ENCODE data around the gene CD47.

Gene CD47

DNA sequence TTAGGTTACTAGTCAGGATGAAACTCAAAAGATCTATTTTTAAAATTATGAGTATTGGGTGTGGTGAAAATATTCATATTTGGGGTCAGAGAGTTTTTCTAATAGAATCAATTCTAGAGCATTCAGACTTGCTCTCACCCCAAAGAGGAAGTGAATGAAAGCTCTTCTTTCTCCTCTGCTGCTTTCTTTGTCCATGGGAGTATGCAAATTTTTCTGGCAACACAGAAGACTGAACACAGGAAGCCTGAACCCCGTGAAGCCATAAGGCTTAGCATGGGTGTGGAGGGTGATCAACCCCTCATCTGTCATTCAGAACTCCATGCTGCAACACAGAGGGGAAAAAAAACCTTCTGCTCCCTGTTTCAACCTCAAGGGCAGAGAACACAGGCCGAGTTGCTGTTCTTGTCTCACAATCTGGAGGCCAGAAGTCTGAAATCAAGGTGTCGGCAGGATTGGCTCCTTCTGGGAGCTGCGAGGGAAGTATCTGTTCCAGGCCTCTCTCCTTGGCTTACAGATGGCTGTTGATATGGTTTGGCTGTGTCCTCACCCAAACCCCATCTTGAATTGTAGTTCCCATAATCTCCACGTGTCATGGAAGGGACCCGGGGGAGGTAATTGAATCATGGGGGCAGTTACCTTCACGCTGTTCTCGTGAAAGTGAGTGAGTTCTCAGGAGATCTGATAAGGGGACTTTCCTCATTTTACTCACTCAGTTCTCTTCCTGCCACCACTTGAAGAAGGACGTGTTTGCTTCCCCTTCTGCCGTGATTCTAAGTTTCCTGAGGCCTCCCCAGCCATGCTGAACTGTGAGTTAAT is 33.7 kb upstream of the CD47 start:
- Mint-ChIP-seq H3K27ac (peak overlapping the region; percentile 100), H3K9me3 (ENCODE audit: low read depth) (peaks cover 7% of the 10 kb centered on the region), H3K27me3 (no peaks in the 10 kb centered on the region), H3K4me3 (peak overlapping the region; percentile 96), H3K4me1 (ENCODE audit: low read depth) (peaks cover 72% of the 10 kb centered on the region), H3K36me3 (peaks cover 26% of the 10 kb centered on the region)

DNA sequence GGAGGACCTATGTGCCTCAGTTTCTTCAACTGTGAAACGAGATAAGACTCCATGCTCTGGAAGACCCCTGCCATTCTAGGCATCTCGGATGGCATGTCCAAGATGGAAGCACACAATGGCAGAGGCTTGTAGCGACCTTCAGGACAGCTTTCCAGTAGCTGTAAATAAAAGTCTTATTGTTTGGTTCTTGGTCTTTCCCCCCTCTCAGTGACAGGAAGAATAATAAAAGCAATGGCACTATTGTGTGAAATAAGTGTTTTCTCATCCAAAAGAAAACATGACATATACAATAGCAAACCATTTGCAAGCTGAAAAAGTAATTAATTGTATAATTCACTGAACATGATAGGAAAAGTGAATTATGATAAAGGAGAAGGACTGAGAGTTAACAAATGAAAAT is 32.5 kb upstream of the CD47 start:
- H3K27ac Mint-ChIP-seq = peak overlapping the region; percentile 100
- peak overlapping the region; percentile 96 for H3K4me3 Mint-ChIP-seq
- no peaks in the 10 kb centered on the region for H3K27me3 Mint-ChIP-seq
- peaks cover 13% of the 10 kb centered on the region for H3K36me3 Mint-ChIP-seq
- peaks cover 3% of the 10 kb centered on the region for H3K9me3 Mint-ChIP-seq (ENCODE audit: low read depth)
- peaks cover 72% of the 10 kb centered on the region for H3K4me1 Mint-ChIP-seq (ENCODE audit: low read depth)

DNA sequence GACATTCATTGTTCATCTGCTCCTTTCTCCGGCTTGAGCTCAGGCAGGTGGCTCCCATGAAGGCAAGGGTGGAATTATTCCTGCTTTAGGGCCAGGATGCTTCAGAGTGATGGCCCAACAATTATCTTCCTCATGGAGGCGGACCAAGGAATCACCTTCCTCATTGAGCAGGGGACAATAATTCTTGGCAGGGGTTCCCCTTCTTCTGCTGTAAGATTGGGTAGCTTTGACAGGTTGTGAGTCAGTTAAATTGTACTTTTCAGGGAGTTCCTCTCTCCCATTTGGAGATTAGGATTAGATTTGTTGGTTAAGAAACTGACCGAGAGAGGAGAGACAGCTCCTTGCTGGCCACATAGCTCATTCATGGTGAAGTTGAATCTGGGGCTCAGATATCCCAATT is 31.4 kb upstream of the CD47 start:
- Mint-ChIP-seq H3K36me3 (peaks cover 6% of the 10 kb centered on the region), H3K27me3 (no peaks in the 10 kb centered on the region), H3K9me3 (ENCODE audit: low read depth) (no peaks in the 10 kb centered on the region), H3K27ac (peak overlapping the region; percentile 100), H3K4me1 (ENCODE audit: low read depth) (peaks cover 73% of the 10 kb centered on the region), H3K4me3 (no peak overlapping the region)

DNA sequence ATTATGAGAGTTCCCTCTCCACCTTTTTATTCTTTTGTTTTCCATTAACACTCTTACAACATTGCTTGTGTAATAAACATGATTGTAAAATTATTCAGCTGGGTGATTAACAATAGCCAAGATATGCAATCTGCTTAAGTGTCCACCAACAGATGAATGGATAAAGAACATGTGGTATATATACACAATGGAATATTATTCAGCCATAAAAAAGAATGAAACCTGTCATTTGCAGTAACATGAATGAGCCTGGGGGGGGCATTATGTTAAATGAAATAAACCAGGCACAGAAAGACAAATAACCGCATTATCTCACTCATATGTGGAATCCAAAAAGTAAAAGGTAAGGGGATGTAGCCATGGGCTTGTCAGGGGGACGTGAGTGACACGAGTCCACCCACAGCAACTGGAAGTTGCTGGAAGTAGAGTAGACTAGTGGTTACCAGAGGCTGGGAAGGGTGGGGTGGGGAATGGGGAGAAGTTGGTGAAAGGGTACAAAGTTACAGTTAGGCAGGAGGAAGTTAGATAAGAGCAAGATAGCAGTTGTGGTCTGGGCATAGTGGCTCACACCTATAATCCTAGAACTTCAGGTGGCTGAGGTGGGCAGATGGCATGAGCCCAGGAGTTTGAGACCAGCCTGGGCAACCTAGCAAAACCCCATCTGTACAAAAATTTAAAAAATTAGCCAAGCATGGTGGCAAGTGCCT is 28.7 kb upstream of the CD47 start:
- Mint-ChIP-seq H3K9me3 (ENCODE audit: low read depth) (no peaks in the 10 kb centered on the region), H3K27me3 (no peaks in the 10 kb centered on the region), H3K4me1 (ENCODE audit: low read depth) (peaks cover 64% of the 10 kb centered on the region), H3K4me3 (no peak overlapping the region), H3K36me3 (no peaks in the 10 kb centered on the region), H3K27ac (peak overlapping the region; percentile 82)

DNA sequence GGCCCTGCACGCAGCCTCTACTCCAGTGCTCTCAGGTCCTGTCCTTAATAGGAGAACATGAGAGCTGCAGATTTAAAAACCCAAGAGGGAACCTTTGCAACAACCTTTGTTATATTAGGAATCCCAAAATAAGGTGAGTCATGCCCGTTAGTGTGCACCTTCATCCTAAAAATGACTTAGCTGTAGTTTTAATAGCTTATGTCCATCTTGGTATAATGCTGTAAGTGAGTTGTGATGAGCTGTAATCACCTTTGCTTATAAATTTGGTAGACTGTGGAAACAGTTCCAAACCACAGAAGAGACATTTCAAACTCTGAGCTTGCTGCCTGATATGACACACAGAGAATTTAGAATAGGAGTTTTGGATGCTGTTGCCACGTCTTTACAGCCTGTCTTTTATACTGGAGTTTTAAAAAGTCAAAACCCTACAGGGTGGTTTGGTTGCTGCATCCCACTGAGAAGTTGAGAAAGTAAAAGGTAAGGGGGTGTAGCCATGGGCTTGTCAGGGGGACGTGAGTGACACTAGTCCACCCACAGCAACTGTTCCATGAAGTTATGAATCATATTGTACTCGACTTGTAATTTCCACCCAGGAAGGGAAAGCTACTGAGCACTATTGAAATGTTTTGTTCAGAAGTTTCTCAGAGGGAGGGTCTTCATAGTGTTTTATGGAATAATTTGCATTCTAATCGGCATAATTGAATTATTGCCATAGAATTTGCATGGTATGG is 27.4 kb upstream of the CD47 start:
- no peaks in the 10 kb centered on the region for H3K36me3 Mint-ChIP-seq
- no peaks in the 10 kb centered on the region for H3K9me3 Mint-ChIP-seq (ENCODE audit: low read depth)
- no peaks in the 10 kb centered on the region for H3K27me3 Mint-ChIP-seq
- peak overlapping the region; percentile 82 for H3K27ac Mint-ChIP-seq
- peaks cover 51% of the 10 kb centered on the region for H3K4me1 Mint-ChIP-seq (ENCODE audit: low read depth)
- H3K4me3 Mint-ChIP-seq = peak overlapping the region; percentile 51

DNA sequence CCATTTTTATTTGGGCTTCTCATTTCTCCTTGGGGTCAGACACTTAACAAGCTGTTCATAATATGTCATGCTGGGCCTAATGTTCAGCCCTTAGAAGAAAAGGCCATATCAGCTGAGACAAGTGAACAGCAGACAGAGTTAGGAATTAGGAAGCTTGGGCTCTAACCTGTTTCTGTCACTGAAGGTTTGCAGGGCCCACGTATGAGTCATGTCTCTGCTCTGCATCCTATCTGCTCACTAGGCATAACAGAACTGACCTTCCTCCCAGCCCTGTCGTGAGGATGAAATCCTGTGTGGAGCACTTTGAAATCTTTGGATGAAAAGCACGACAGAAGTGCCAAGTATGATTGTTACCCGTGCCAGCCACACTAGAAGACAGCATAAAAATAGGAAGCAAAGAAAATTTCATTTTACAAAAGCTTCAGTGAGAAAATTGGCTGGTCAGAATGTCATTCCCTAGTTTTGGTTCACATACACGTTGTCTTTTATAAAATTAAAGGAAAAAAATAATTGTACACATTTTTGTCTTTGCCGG is 26.5 kb upstream of the CD47 start:
- Mint-ChIP-seq H3K27me3 (no peaks in the 10 kb centered on the region), H3K36me3 (no peaks in the 10 kb centered on the region), H3K4me3 (no peak overlapping the region), H3K4me1 (ENCODE audit: low read depth) (peaks cover 43% of the 10 kb centered on the region), H3K27ac (peak overlapping the region; percentile 82), H3K9me3 (ENCODE audit: low read depth) (no peaks in the 10 kb centered on the region)

DNA sequence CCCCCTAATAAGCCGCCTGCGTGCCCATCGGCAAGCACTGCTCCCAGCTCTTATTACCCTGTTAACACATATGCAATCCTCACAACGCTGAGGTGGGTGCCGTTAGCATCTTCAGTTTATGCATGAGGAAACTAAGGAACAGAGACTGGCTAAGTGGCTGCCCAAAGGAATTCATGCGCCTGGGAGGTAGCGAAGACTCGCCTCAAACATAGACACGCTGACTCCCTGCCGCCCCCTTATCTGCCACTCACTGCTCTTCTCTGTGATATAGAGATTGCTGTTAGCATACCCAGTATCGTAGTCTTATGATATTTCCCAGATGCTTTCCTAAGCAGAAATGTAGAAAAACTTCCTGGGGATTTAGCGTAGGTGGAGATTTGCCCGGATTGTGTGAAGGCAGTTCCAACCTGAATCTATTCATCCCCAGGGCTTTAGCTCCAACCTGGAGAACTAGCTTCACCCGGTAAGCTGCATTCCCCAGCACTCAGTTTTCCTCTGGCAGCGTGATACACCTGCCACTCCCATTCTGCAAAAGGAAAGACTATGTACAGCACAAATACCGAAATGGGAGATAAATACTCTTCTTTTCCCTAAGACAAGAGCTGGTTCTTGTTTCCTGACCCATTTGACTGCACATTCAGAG is 23.7 kb upstream of the CD47 start:
- H3K36me3 Mint-ChIP-seq = no peaks in the 10 kb centered on the region
- no peaks in the 10 kb centered on the region for H3K9me3 Mint-ChIP-seq (ENCODE audit: low read depth)
- H3K4me3 Mint-ChIP-seq = no peak overlapping the region
- no peak overlapping the region for H3K27ac Mint-ChIP-seq
- H3K27me3 Mint-ChIP-seq = no peaks in the 10 kb centered on the region
- peaks cover 24% of the 10 kb centered on the region for H3K4me1 Mint-ChIP-seq (ENCODE audit: low read depth)

DNA sequence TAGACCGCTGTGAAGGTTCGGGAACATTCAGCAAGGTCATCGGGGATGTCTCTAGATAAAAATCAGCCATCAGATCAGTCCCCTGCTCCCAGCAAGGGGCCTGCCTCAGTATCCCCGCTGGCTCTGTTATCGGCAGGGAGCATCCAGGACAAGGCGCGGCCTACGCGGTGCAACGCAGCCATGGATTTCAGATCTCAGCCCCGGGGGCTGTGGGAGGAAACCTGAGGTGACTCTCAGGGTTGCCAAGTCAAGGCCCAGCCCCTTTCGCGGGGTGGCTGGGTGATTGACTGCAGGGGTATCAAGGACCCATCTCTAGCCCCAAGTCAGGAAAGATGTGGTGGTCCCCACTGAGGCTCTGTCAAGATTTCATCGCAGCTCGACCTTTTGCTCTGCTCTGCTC is 23.1 kb upstream of the CD47 start:
- H3K36me3 Mint-ChIP-seq = no peaks in the 10 kb centered on the region
- H3K4me3 Mint-ChIP-seq = no peak overlapping the region
- H3K27me3 Mint-ChIP-seq = no peaks in the 10 kb centered on the region
- no peaks in the 10 kb centered on the region for H3K9me3 Mint-ChIP-seq (ENCODE audit: low read depth)
- peaks cover 19% of the 10 kb centered on the region for H3K4me1 Mint-ChIP-seq (ENCODE audit: low read depth)
- no peak overlapping the region for H3K27ac Mint-ChIP-seq

DNA sequence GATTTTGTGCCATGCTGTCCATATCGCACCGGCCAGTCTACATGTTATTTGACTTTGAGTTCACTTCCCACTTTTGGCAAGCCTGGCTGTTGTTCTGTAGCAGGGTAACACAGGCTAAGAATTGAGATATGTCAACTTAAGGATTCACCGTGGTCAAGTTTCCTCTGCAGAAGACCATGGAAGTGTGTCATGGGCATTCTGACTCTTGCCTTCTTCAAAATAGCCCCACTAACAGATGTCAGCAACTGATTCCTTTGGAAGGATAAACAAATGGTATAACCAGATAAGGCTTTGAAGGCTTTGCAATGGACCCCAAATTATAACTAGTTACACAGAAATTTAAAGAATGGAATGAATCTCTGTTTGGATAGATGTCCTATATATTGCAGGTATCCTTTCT is 20.1 kb upstream of the CD47 start:
- Mint-ChIP-seq H3K4me1 (ENCODE audit: low read depth) (peaks cover 13% of the 10 kb centered on the region), H3K9me3 (ENCODE audit: low read depth) (no peaks in the 10 kb centered on the region), H3K36me3 (no peaks in the 10 kb centered on the region), H3K27ac (no peak overlapping the region), H3K4me3 (no peak overlapping the region), H3K27me3 (no peaks in the 10 kb centered on the region)

DNA sequence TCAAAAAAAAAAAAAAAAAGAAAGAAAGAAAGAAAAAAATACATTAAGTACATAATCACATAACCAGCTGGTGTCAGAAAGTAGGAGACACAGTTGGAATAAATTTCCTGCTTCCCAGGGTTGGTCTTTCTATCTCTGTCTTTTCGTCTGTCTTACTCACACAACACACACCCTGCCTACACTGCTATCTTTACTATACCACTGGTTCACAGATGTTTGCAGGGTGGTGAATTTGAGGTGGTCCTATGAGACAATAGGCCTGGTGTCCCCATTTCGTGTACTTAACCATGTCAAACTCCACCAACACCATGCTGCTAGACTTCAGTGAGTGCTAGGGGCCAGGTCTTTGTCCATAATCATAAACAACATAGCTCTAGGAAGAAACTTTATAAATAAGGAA is 17.6 kb upstream of the CD47 start:
- H3K27ac Mint-ChIP-seq = no peak overlapping the region
- H3K9me3 Mint-ChIP-seq (ENCODE audit: low read depth) = no peaks in the 10 kb centered on the region
- no peak overlapping the region for H3K4me3 Mint-ChIP-seq
- no peaks in the 10 kb centered on the region for H3K27me3 Mint-ChIP-seq
- H3K36me3 Mint-ChIP-seq = no peaks in the 10 kb centered on the region
- peaks cover 13% of the 10 kb centered on the region for H3K4me1 Mint-ChIP-seq (ENCODE audit: low read depth)

DNA sequence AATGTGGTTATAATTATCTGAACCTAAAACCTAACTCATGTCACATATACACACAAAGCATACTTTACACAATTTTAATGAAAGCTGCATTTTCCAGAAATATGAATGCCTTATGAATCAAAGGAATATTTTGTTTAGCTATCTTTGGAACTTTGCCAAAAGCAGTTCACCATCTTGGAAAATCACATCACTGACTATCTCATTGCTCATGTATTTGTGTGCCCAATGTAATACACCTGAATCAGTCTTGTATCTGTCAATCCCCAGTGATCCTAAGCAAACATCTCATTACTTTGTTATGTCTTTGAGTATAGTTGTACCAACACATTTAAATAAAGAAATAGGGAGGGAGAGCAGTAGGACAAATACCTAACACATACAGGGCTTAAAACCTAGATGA is 15.6 kb upstream of the CD47 start:
- Mint-ChIP-seq H3K27ac (no peak overlapping the region), H3K4me3 (no peak overlapping the region), H3K9me3 (ENCODE audit: low read depth) (no peaks in the 10 kb centered on the region), H3K4me1 (ENCODE audit: low read depth) (peaks cover 32% of the 10 kb centered on the region), H3K36me3 (no peaks in the 10 kb centered on the region), H3K27me3 (no peaks in the 10 kb centered on the region)

DNA sequence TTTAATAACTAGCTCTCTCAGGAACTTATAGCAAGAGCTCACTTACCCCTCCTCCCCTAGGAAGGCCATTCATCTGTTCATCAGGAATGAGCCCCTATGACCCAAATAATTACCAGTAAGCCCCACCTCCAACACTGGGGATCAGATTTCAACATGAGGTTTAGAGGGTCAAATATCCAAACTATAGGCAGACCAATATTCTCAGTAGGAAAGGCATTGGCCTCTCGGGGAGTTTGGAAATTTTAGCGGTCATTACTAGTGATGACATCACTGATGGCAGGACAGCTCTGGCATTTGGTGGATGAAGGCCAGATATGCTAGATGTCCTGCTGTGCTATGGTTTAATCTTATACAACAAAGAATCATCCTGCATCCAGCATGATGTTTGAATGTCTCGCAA is 15.2 kb upstream of the CD47 start:
- H3K27ac Mint-ChIP-seq = no peak overlapping the region
- no peaks in the 10 kb centered on the region for H3K27me3 Mint-ChIP-seq
- H3K4me3 Mint-ChIP-seq = no peak overlapping the region
- no peaks in the 10 kb centered on the region for H3K36me3 Mint-ChIP-seq
- H3K9me3 Mint-ChIP-seq (ENCODE audit: low read depth) = no peaks in the 10 kb centered on the region
- peaks cover 37% of the 10 kb centered on the region for H3K4me1 Mint-ChIP-seq (ENCODE audit: low read depth)

DNA sequence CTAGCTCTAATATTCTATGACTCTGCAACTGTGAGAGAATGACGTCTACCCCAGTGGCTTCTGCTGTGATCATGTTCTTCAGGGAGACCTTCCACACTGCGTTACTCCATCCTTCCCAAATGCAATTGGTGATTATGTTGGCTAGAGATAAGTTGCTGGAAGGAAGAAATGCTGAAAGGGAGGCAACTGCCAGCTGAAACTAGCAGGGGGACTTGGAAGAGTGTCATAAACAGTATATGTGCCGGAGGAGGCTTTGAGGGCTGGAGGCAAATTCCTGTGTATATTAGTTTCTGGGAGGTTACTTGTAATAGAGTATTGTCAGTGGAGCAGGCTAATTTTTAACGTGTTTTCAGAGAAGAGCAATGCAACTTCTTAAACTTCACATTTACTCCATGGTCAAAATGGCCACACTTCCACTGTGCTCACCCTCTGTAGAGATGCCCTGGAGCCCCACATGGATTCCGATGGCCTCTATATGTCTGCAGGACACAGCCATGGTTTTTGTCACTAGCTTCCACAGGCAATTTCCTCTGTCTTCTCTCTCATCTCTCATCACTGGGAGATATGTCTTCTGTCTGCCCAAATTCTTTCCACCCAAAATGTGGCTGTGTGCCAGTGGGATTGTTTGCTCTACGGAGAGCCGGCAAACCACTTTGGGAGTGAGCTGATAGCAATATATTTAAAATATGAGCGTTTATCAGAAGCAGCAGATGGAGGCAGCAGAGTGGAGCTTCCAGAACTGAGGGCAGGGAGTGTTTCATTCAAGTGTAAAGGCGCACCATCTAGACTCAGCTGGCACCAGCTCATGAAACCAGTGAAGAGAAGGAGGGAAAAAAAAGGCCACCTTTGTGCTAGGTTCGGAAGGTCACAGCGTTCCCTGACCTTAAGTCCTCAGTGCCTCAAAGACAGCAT is 13.3 kb upstream of the CD47 start:
- H3K36me3 Mint-ChIP-seq = no peaks in the 10 kb centered on the region
- H3K9me3 Mint-ChIP-seq (ENCODE audit: low read depth) = no peaks in the 10 kb centered on the region
- H3K4me3 Mint-ChIP-seq = no peak overlapping the region
- no peak overlapping the region for H3K27ac Mint-ChIP-seq
- H3K27me3 Mint-ChIP-seq = no peaks in the 10 kb centered on the region
- peaks cover 55% of the 10 kb centered on the region for H3K4me1 Mint-ChIP-seq (ENCODE audit: low read depth)

Measured in activated naive CD8-positive, alpha-beta T cell (primary cell).